ENCODE measurements around the gene MIOX.

MIOX gene

GRCh38 chr22:50486561-50487289 is at the start of gene MIOX:
Gene MIOX (plus strand): TSS chr22:50486859. CDS start chr22:50486898, 39 bp downstream.
- DNase-seq: no peak

GRCh38 chr22:50437511-50438304 is 49.0 kb upstream of the MIOX start:
- no peak for DNase-seq

- no peak for DNase-seq
Measured at GRCh38 chr22:50438305-50439275, 48.1 kb upstream of the MIOX start.

GRCh38 chr22:50439314-50439870 is 47.3 kb upstream of the MIOX start:
- DNase-seq: no peak

GRCh38 chr22:50439871-50440331 is 46.8 kb upstream of the MIOX start:
- no peak for DNase-seq

GRCh38 chr22:50440544-50441249 is 46.0 kb upstream of the MIOX start:
- DNase-seq: no peak

GRCh38 chr22:50441428-50441993 is 45.1 kb upstream of the MIOX start:
- no peak for DNase-seq

- no peak for DNase-seq
Measured at GRCh38 chr22:50443197-50443596, 43.5 kb upstream of the MIOX start.

- DNase-seq: no peak
Measured at GRCh38 chr22:50443801-50444625, 42.6 kb upstream of the MIOX start.

GRCh38 chr22:50444663-50445062 is 42.0 kb upstream of the MIOX start:
- no peak for DNase-seq

GRCh38 chr22:50445071-50445879 is 41.4 kb upstream of the MIOX start:
- no peak for DNase-seq

GRCh38 chr22:50445880-50446707 is 40.6 kb upstream of the MIOX start:
- no peak for DNase-seq

GRCh38 chr22:50446708-50447575 is 39.7 kb upstream of the MIOX start:
- DNase-seq: no peak

GRCh38 chr22:50447576-50448551 is 38.8 kb upstream of the MIOX start:
- DNase-seq: no peak

GRCh38 chr22:50452649-50453048 is 34.0 kb upstream of the MIOX start:
- DNase-seq: no peak

GRCh38 chr22:50454556-50455075 is 32.0 kb upstream of the MIOX start:
- no peak for DNase-seq

All from NCI-H446 (cell line).